ENCODE data around the gene ALKBH7. TPM values are rescaled to one million over a fixed set of nuclear protein-coding genes. Genes with fewer than 3 reads are reported as not detected.

The ALKBH7 gene
- total RNA-seq, 4 donors from 2014 or later: 54.5 to 91.1 (median 77.4) TPM

DNA sequence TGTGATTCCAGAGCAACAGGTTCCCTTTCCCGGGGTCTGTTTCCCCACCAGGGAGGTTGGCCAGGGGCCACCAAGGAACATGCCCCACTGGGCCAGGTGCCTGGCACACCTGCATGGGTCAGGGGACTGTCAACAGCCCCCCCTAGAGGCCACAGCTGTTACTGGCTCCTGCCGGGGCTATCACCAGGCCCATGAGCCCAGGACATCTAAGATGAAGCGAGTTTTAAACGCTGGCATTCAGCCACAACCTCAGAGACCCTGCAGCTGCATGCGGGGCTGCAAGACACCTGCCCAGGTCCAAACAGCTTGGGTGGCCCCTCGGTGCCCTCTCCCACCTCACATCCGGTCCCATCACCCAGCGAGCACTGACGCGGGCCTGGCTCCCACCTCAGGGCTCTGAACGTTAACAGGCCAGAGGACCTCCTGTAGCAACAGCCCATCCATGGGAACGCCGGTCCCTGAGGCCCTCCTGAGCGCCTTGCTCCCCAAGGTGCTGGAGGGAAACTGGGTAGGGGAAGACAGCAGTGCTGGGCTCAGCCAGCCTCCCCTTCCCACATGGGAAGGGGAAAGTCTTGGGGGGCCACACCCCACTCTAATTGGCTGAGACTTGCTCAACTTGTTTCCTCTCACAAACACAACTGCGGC is 40.0 kb downstream of the ALKBH7 start:
- no peak for DNase-seq (ENCODE audit: low spot score in 2 of 2)
- H3K4me3 ChIP-seq (ENCODE audit: low read depth, poor library complexity, severe bottlenecking): no peak overlapping the region
- TF ChIP-seq POLR2A (IDR thresholded peaks at IDR 0.05): no peak
- TF ChIP-seq, protein P1, sequence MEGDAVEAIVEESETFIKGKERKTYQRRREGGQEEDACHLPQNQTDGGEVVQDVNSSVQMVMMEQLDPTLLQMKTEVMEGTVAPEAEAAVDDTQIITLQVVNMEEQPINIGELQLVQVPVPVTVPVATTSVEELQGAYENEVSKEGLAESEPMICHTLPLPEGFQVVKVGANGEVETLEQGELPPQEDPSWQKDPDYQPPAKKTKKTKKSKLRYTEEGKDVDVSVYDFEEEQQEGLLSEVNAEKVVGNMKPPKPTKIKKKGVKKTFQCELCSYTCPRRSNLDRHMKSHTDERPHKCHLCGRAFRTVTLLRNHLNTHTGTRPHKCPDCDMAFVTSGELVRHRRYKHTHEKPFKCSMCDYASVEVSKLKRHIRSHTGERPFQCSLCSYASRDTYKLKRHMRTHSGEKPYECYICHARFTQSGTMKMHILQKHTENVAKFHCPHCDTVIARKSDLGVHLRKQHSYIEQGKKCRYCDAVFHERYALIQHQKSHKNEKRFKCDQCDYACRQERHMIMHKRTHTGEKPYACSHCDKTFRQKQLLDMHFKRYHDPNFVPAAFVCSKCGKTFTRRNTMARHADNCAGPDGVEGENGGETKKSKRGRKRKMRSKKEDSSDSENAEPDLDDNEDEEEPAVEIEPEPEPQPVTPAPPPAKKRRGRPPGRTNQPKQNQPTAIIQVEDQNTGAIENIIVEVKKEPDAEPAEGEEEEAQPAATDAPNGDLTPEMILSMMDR (IDR thresholded peaks at IDR 0.05): no peak
- WGBS, 2 donors: 57 to 71% methylated on average over 12 to 14 of the region's 15 CpGs
- intact Hi-C loops (cut with DNase I; ENCODE audit: low total_unique reads): no loop called here

DNA sequence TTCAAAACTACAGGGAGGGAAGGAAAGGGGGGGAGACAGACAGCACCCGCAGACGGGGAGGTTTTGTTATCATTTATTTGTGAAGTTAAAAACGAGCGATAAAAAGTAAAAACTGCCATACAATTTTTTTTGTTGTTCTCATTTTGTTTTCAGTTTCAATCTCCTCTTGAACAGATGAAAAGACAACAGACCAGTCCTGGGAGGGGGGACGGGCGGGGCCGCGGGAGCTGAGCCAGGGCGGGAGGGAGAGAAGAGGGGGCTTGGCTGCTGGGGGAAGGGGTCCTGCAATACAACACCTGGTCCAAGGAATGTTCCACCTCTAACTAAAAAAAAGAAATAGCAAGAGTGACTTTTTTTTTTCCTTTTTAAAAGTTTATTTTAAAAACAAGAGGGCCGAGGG is 40.7 kb downstream of the ALKBH7 start:
- intact Hi-C loops (cut with DNase I; ENCODE audit: low total_unique reads): no loop called here
- no peak for DNase-seq (ENCODE audit: low spot score in 2 of 2)
- TF ChIP-seq, protein P1 (IDR thresholded peaks at IDR 0.05): no peak
- TF ChIP-seq POLR2A (IDR thresholded peaks at IDR 0.05): no peak
- H3K4me3 ChIP-seq (ENCODE audit: low read depth, poor library complexity, severe bottlenecking): no peak overlapping the region
- WGBS, 2 donors: 56 to 61% methylated on average over 10 of the region's 10 CpGs

DNA sequence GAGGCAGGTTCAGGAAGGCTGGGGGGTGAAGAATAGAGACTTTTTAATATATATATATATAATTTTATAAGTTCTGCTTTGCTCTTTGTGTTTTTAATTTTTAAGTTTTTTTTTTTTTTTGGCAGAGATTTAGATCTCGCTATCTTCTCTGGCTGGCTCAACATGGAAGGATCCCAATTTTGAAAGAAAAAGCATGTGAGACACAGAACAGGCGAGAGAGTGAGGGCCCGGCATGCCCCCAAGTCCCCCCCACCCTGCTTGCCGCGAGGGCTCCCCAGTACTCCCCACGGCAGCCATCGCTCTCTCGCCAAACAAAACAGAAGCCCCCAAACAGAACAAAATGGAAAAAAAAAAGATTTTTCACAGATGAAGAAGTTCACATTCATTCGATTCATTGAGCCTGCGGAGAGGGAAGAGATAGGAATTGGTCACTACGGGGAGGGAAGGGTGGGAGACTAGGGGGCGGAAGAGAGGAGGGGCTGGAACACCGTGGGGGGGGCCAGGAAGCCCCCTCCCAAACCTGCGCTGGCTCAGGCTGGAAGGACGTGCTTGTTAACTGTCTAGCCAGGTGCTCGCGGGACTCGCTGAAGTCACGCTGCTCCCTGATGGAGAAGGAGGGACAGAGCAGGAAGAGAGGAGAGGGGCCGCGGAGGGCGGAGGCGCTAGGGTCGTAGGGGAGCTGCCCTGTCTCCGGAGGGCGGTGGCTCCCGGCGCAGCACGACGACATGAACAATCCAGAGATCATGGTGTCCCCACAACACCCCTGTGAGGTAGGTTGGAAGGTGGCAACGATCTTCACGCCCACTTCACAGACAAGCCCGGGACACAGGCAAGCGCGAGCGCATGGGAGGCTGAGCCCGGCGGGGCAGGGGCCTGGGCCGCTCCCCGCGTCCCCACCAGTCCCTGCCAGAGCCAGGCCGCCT is 41.4 kb downstream of the ALKBH7 start:
- no peak for DNase-seq (ENCODE audit: low spot score in 2 of 2)
- intact Hi-C loops (cut with DNase I; ENCODE audit: low total_unique reads): no loop called here
- no peak for TF ChIP-seq POLR2A (IDR thresholded peaks at IDR 0.05)
- TF ChIP-seq, protein P1 (IDR thresholded peaks at IDR 0.05): no peak
- WGBS, 2 donors: 70 to 73% methylated on average over 42 of the region's 42 CpGs
- no peak overlapping the region for H3K4me3 ChIP-seq (ENCODE audit: low read depth, poor library complexity, severe bottlenecking)

DNA sequence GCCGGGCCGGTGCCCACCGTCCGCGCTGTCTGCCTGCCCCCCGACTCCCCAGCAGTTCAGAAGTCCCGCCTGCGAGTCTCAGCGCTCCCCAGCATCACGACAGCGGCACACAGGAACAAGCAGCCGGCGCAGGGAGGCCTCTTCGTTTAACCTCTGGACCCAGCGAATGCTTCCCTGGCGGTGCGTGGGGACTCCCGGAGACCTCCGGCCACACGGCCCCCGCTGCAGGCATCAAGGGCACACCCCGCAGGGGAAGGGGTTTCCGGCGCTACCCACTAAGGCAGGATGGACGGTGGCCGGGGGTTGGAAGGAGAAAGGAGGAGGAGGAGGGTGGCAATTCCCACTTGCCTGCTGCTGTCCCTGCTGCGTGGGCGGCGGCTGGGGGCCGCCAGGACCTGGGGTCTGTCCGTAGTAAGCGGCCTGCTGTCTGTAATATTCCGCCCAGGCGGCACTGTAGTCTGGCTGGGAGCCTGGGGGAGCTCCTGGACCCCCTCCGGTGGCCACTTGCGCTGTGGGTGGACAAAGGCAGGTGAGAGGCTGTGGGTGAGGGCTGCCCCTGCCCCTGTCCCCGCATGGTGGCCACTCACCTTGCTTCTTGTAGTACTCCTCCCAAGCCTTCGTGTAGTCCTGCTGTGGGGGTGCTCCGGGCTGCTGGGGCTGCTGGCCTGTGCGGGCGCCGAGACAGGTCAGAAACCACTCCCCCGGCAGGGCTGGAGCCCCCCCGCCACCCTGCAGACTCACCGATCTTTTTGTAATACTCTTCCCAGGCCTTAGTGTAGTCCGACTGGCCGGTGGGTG is 42.4 kb downstream of the ALKBH7 start:
- TF ChIP-seq, protein P1 (IDR thresholded peaks at IDR 0.05): no peak
- TF ChIP-seq POLR2A (IDR thresholded peaks at IDR 0.05): no peak
- DNase-seq (ENCODE audit: low spot score in 2 of 2): no peak
- WGBS, 2 donors: 95% methylated on average over 38 to 47 of the region's 47 CpGs
- H3K4me3 ChIP-seq (ENCODE audit: low read depth, poor library complexity, severe bottlenecking): no peak overlapping the region
- intact Hi-C loops (cut with DNase I; ENCODE audit: low total_unique reads): no loop called here

DNA sequence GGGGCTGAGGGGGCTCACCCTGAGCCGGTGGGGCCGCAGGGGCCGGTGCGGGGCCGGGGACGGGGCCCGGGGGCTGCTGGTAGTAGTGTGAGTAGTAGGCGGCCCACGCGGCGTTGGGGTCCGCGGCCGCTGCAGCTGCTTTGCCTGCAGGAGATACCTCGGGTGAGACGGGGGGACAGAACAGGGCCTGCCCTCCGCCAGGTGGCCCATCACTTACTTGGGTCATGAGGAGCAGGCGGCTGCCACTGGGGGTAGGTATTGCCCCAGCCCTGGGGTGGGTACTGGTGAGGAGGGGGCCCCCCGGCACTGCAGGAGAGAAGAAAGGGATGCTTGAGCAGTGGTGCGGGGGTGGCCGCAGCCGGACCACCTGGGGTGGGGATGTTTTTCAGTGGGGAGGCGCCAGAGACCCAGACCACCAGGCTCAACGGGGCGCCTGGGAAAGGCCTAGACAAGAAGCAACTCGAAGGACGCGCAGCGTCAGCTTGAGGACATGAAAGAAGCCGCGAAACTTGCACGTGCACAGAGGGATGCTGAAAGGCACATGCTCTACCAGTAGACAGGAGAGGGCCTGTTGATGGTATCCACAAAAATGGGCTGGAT is 43.1 kb downstream of the ALKBH7 start:
- no peak overlapping the region for H3K4me3 ChIP-seq (ENCODE audit: low read depth, poor library complexity, severe bottlenecking)
- TF ChIP-seq, protein P1 (IDR thresholded peaks at IDR 0.05): no peak
- no peak for TF ChIP-seq POLR2A (IDR thresholded peaks at IDR 0.05)
- intact Hi-C loops (cut with DNase I; ENCODE audit: low total_unique reads): no loop called here
- 92 to 94% methylated on average over 31 to 32 of the region's 32 CpGs for WGBS, 2 donors
- no peak for DNase-seq (ENCODE audit: low spot score in 2 of 2)
